MCF 10A (cell line): Measurements from ENCODE around the gene UPP1. TPM values are rescaled to one million over a fixed set of nuclear protein-coding genes. Genes with fewer than 3 reads are reported as not detected.
A peak's percentile ranks its signal among the peaks of the same experiment; 100 is the strongest.

ENCODE experiments used
- BruUV-seq: library from RNA; stranded (reverse); fragments of 400-500 nt; replicated peaks from 2 replicates; lab custom pipeline; 2021; lab: Mats Ljungman, UMichigan
- CTCF ChIA-PET: fragments of 300-600 bp; sonication (Branson Sonifier 250); formaldehyde crosslinking; extraction: SDS; loops from one replicate; lab custom pipeline; 2021; ENCODE audit warnings: antibody characterized with exemption, inconsistent platforms; lab: Yijun Ruan, JAX
- POLR2A ChIA-PET: fragments of 300-600, 350-650 bp; sonication (Branson Sonifier 250); formaldehyde crosslinking; extraction: SDS; loops from one replicate; lab custom pipeline; 2020; ENCODE audit warnings: antibody characterized with exemption, inconsistent platforms; lab: Yijun Ruan, JAX
- DNase-seq: peaks from one replicate; pipeline ENCODE4 v3.0.0-alpha.2; 2018; ENCODE audit not compliant: unreplicated experiment
- H3K27ac Mint-ChIP-seq: one replicate; pipeline ENCODE4 v1.8.0; 2022; ENCODE audit warnings: mild to moderate bottlenecking, low read depth, mixed read lengths; ENCODE audit not compliant: unreplicated experiment
- H3K27me3 Mint-ChIP-seq: one replicate; pipeline ENCODE4 v1.8.0; 2022; ENCODE audit warnings: mixed read lengths; ENCODE audit not compliant: insufficient read depth, unreplicated experiment
- H3K36me3 Mint-ChIP-seq: one replicate; pipeline ENCODE4 v1.8.0; 2022; ENCODE audit warnings: mild to moderate bottlenecking, moderate library complexity, mixed read lengths; ENCODE audit not compliant: insufficient read depth, unreplicated experiment
- H3K4me1 Mint-ChIP-seq: one replicate; pipeline ENCODE4 v1.8.0; 2022; ENCODE audit warnings: mixed read lengths; ENCODE audit not compliant: insufficient read depth, unreplicated experiment
- H3K4me3 Mint-ChIP-seq: one replicate; pipeline ENCODE4 v1.8.0; 2022; ENCODE audit warnings: mild to moderate bottlenecking, moderate library complexity, mixed read lengths; ENCODE audit not compliant: unreplicated experiment
- H3K9me3 Mint-ChIP-seq: one replicate; pipeline ENCODE4 v1.8.0; 2022; ENCODE audit warnings: mixed read lengths; ENCODE audit not compliant: unreplicated experiment
- intact Hi-C: fragments of 100-400 bp; cut with micrococcal nuclease; formaldehyde crosslinking; loops from 2 replicates; pipeline ENCODE4 v1.14.1; 2022
- total RNA-seq: library from RNA; stranded (reverse); gene quantifications from 2 replicates; pipeline ENCODE4 v1.2.3, GENCODE V29; 2022
- TF ChIP-seq, protein P1 (sequence below): fragments of 200-600 bp; IDR thresholded peaks from one replicate; pipeline ENCODE4 v1.8.0; 2022; ENCODE audit warnings: antibody characterized with exemption, mild to moderate bottlenecking; ENCODE audit not compliant: unreplicated experiment

Gene UPP1
- total RNA-seq, 1 experiment from 2014 or later, result 602 TPM

DNA sequence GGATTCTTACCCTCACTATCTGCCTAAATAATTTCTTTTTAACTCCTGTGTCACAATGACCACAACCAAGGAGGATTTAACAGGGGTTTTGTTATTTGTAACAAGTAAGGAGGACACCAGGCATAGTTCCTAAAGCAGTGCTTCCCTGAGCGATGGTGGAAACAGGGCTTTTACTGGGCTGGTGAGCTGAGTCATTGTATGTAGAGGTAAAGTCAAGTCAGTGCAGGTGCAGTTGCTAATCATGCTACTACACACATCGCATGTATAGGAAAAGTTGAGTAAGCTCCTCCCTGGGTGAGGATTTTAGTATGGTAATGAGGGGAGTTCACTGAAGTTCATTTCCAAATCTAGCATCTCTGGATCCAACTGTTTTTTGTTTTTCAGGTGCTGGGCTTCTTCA lies 59.2 kb downstream of the UPP1 start:
- no peak for DNase-seq
- no peaks in the 10 kb centered on the region for H3K36me3 Mint-ChIP-seq
- no peak overlapping the region for H3K27ac Mint-ChIP-seq
- no peaks in the 10 kb centered on the region for H3K9me3 Mint-ChIP-seq
- peaks cover 41% of the 10 kb centered on the region for H3K27me3 Mint-ChIP-seq
- BruUV-seq, result no TSS peak
- TF ChIP-seq, protein P1, sequence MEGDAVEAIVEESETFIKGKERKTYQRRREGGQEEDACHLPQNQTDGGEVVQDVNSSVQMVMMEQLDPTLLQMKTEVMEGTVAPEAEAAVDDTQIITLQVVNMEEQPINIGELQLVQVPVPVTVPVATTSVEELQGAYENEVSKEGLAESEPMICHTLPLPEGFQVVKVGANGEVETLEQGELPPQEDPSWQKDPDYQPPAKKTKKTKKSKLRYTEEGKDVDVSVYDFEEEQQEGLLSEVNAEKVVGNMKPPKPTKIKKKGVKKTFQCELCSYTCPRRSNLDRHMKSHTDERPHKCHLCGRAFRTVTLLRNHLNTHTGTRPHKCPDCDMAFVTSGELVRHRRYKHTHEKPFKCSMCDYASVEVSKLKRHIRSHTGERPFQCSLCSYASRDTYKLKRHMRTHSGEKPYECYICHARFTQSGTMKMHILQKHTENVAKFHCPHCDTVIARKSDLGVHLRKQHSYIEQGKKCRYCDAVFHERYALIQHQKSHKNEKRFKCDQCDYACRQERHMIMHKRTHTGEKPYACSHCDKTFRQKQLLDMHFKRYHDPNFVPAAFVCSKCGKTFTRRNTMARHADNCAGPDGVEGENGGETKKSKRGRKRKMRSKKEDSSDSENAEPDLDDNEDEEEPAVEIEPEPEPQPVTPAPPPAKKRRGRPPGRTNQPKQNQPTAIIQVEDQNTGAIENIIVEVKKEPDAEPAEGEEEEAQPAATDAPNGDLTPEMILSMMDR, result no peak
- no peak overlapping the region for H3K4me3 Mint-ChIP-seq
- ChIA-PET POLR2A (no interaction called here), CTCF (interaction anchor here (0.6 to 1.7 kb wide), 2 partner anchors 202 to 203 kb away, joined by 3 to 10 read pairs; no protein-coding TSS in a partner anchor)
- intact Hi-C loops, result no loop called here
- H3K4me1 Mint-ChIP-seq, result no peaks in the 10 kb centered on the region

- CTCF ChIA-PET, result interaction anchor here (2.2 kb wide), 1 partner anchor 44 kb away, joined by 5 read pairs; no protein-coding TSS in a partner anchor
- BruUV-seq, result no TSS peak
- no peak for DNase-seq
- no peak overlapping the region for H3K4me3 Mint-ChIP-seq
- H3K9me3 Mint-ChIP-seq, result no peaks in the 10 kb centered on the region
- no peaks in the 10 kb centered on the region for H3K4me1 Mint-ChIP-seq
- H3K27ac Mint-ChIP-seq, result no peak overlapping the region
- TF ChIP-seq, protein P1, result no peak
- POLR2A ChIA-PET, result no interaction called here
- H3K36me3 Mint-ChIP-seq, result no peaks in the 10 kb centered on the region
- intact Hi-C loops, result no loop called here
- H3K27me3 Mint-ChIP-seq, result peaks cover 34% of the 10 kb centered on the region
Observed at GRCh38 chr7:48149058-48149457, 60.0 kb downstream of the UPP1 start.

DNA sequence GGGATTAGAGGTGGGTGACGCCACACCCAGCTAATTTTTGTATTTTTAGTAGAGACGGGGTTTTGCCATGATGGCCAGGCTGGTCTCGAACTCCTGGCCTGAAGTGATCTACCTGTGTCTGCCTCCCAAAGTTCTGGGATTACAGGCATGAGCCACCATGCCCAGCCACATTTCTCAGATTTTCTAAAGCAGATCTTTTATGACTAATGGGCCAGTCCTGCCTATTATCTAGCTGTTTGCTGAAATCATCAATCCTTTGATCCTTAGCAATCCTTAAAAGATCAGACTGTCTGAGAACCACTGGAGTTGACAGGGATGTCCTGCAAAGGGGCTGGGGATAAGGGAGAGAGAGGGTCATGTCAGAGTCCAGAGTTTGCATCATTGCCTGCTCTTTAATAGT lies 61.0 kb downstream of the UPP1 start:
- intact Hi-C loops, result loop anchor here (10.0 kb wide), 2 partner anchors 725 to 885 kb away; no protein-coding TSS in a partner anchor
- Mint-ChIP-seq H3K27me3 (peaks cover 37% of the 10 kb centered on the region), H3K27ac (no peak overlapping the region), H3K4me1 (no peaks in the 10 kb centered on the region), H3K9me3 (no peaks in the 10 kb centered on the region), H3K4me3 (no peak overlapping the region), H3K36me3 (no peaks in the 10 kb centered on the region)
- POLR2A ChIA-PET, result interaction anchor here (1.9 kb wide), 1 partner anchor 9 kb away, joined by 5 read pairs; no protein-coding TSS in a partner anchor
- CTCF ChIA-PET, result interaction anchor here (0.7 to 2.2 kb wide), 5 partner anchors 10 to 311 kb away, joined by 3 to 5 read pairs (median 3); no protein-coding TSS in a partner anchor
- no peak for DNase-seq
- TF ChIP-seq, protein P1, result no peak
- BruUV-seq, result no TSS peak

DNA sequence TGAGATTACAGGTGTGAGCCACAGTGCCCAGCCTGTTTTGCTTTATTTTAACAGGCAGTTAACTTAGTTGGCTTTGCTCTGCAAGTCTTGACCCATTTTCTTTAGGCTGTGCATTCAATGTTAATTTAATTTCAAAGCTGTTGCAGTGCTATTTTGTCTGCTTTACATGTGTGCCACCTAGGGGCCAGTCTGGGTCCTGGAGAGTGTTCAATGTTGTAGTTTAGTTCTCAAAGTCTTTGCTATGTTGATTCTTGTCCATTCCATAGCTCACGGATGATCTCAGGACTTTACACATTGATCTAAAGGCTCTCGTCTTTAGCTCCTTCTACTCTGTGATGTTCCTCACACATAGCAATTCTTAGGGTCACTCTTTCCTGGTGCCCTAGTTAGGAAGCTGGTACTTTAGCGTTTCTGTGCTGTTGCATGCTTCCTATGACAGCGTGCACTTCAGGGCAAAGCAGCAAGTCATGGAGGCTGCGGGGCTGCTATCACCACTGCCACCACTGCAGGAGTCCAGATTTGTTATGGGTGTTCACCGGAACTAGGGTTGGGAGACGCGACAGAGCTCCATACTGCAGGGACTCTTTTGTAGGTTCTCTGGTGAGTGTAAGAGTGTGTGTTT lies 65.8 kb downstream of the UPP1 start:
- H3K4me3 Mint-ChIP-seq, result no peak overlapping the region
- H3K9me3 Mint-ChIP-seq, result no peaks in the 10 kb centered on the region
- CTCF ChIA-PET, result interaction anchor here (0.6 to 8.3 kb wide), 42 partner anchors 8 to 329 kb away, joined by 3 to 149 read pairs (median 4); partner anchors contain the start of genes PKD1L1 and UPP1
- POLR2A ChIA-PET, result interaction anchor here (0.6 to 0.8 kb wide), 3 partner anchors 17 to 503 kb away, joined by 3 read pairs; no protein-coding TSS in a partner anchor
- intact Hi-C loops, result loop anchor here (1.0 to 10.0 kb wide), 5 partner anchors 45 to 890 kb away; no protein-coding TSS in a partner anchor
- H3K27me3 Mint-ChIP-seq, result peaks cover 47% of the 10 kb centered on the region
- H3K36me3 Mint-ChIP-seq, result no peaks in the 10 kb centered on the region
- no peaks in the 10 kb centered on the region for H3K4me1 Mint-ChIP-seq
- TF ChIP-seq, protein P1, result peak; percentile 79
- DNase-seq, result peak; percentile 59
- H3K27ac Mint-ChIP-seq, result no peak overlapping the region
- no TSS peak for BruUV-seq
